SHP77 (cell line): ENCODE data around the gene HYKK.
"Not testable (repeated sequence)": the region's sequence is repeated elsewhere in the genome, so short reads cannot be mapped to it uniquely, and the experiment has no call there.

Source experiments
- DNase-seq, 2 experiments: peaks; one replicate each; lab custom pipeline; 2025; lab: John Stamatoyannopoulos, UW

The HYKK gene

GRCh38 chr15:78540141-78540870 is 32.9 kb downstream of the HYKK start, which contains the start of gene PSMA4:
Gene PSMA4 (plus strand): TSS chr15:78540444. CDS start chr15:78541928, 1,484 bp downstream.
- DNase-seq: peak; percentile 84 to 90

GRCh38 chr15:78540871-78541743 is 33.7 kb downstream of the HYKK start:
- no peak for DNase-seq

- no peak for DNase-seq
Observed at GRCh38 chr15:78541744-78542034, 34.3 kb downstream of the HYKK start.

GRCh38 chr15:78542647-78543046 is 35.3 kb downstream of the HYKK start:
- no peak for DNase-seq

GRCh38 chr15:78550194-78550593 is 42.8 kb downstream of the HYKK start:
- DNase-seq: no peak

- no peak for DNase-seq
Observed at GRCh38 chr15:78550815-78551214, 43.4 kb downstream of the HYKK start.

GRCh38 chr15:78551902-78552301 is 44.5 kb downstream of the HYKK start:
- DNase-seq: no peak

- DNase-seq: no peak
Observed at GRCh38 chr15:78552597-78552996, 45.2 kb downstream of the HYKK start.

GRCh38 chr15:78560201-78560600 is 52.8 kb downstream of the HYKK start:
- DNase-seq: not testable (repeated sequence)

- DNase-seq: no peak
Observed at GRCh38 chr15:78561490-78561889, 54.1 kb downstream of the HYKK start.

- no peak for DNase-seq
Observed at GRCh38 chr15:78563092-78563491, 55.7 kb downstream of the HYKK start.

GRCh38 chr15:78564743-78565096 is 57.3 kb downstream of the HYKK start:
- DNase-seq: peak in 1 of 2 experiments; percentile 19

GRCh38 chr15:78565097-78565950 is 57.9 kb downstream of the HYKK start, which contains the start of gene CHRNA5:
Gene CHRNA5 (plus strand): TSS chr15:78565520. CDS start chr15:78565720, 200 bp downstream.
- DNase-seq: peak; percentile 94 to 95

- DNase-seq: peak; percentile 20 to 47
Observed at GRCh38 chr15:78565951-78566774, 58.8 kb downstream of the HYKK start.

GRCh38 chr15:78567531-78567930 is 60.2 kb downstream of the HYKK start:
- DNase-seq: no peak

GRCh38 chr15:78570710-78571109 is 63.3 kb downstream of the HYKK start:
- DNase-seq: no peak

GRCh38 chr15:78571382-78571781 is 64.0 kb downstream of the HYKK start:
- no peak for DNase-seq

- DNase-seq: no peak
Observed at GRCh38 chr15:78573416-78573815, 66.0 kb downstream of the HYKK start.

GRCh38 chr15:78574944-78575343 is 67.6 kb downstream of the HYKK start:
- no peak for DNase-seq
